Neural cell (in vitro differentiated cells): ENCODE data around the gene PPHLN1.

Source experiments
- CTCF ChIP-seq: fragments of 450-650 bp; IDR thresholded peaks from 2 replicates; pipeline ENCODE4 v1.5.1; 2014; ENCODE audit warnings: antibody characterized with exemption, mild to moderate bottlenecking, moderate library complexity; ENCODE audit not compliant: poor library complexity, severe bottlenecking
- EP300 ChIP-seq: fragments of 450-650 bp; conservative IDR thresholded peaks from 2 replicates; pipeline ENCODE4 v1.6.1; 2014; ENCODE audit warnings: antibody characterized with exemption, mild to moderate bottlenecking, moderate library complexity; ENCODE audit not compliant: poor library complexity, severe bottlenecking
- EZH2 ChIP-seq: fragments of 200-600, 300-800 bp; shearing (Covaris generic), sonication (generic); IDR thresholded peaks from 2 replicates; pipeline ENCODE4 v1.6.1; 2014; ENCODE audit warnings: antibody characterized with exemption, low read length, borderline replicate concordance, mild to moderate bottlenecking; ENCODE audit not compliant: insufficient read depth, poor library complexity, severe bottlenecking
- POLR2AphosphoS5 ChIP-seq: IDR thresholded peaks from 2 replicates; pipeline ENCODE4 v1.6.1; 2012
- SMC3 ChIP-seq: fragments of 450-650 bp; conservative IDR thresholded peaks from 2 replicates; pipeline ENCODE4 v1.6.1; 2014; ENCODE audit warnings: antibody characterized with exemption, mild to moderate bottlenecking, moderate library complexity; ENCODE audit not compliant: poor library complexity
- TAF1 ChIP-seq: IDR thresholded peaks from 2 replicates; pipeline ENCODE4 v1.6.1; 2012; ENCODE audit warnings: low read depth

- TF ChIP-seq CTCF, result no peak
- TF ChIP-seq EZH2, result no peak
- no peak for TF ChIP-seq POLR2AphosphoS5
- TF ChIP-seq EP300, result no peak
- TF ChIP-seq SMC3, result no peak
- TF ChIP-seq TAF1, result no peak
Measured at GRCh38 chr12:42336286-42336685, 10.3 kb downstream of the PPHLN1 start.
